Effector memory CD8-positive, alpha-beta T cell (primary cell): ENCODE data around the gene AFF1.
"Not testable (repeated sequence)": the region's sequence is repeated elsewhere in the genome, so short reads cannot be mapped to it uniquely, and the experiment has no call there.

Experiments
- ATAC-seq: fragments of 150-1000 bp; cut with Tn5 transposase; replicated peaks from 2 replicates; pipeline ENCODE4 v1.10.0; 2021; ENCODE audit warnings: mild to moderate bottlenecking, moderate library complexity
- DNase-seq, 3 experiments: peaks; one replicate each; pipeline ENCODE4 v3.0.0; 2021
- H3K27ac Mint-ChIP-seq, 2 donors: one replicate each; pipeline ENCODE4 v1.8.0; 2022; ENCODE audit warnings: mild to moderate bottlenecking in 2 of 2, mixed read lengths in 2 of 2, moderate library complexity in 2 of 2
- H3K27me3 Mint-ChIP-seq, 2 donors: one replicate each; pipeline ENCODE4 v1.8.0; 2022; ENCODE audit warnings: mixed read lengths in 2 of 2
- H3K36me3 Mint-ChIP-seq: one replicate; pipeline ENCODE4 v1.8.0; 2022; ENCODE audit warnings: mild to moderate bottlenecking, moderate library complexity, mixed read lengths; ENCODE audit not compliant: insufficient read depth
- H3K4me1 Mint-ChIP-seq, 2 donors: one replicate each; pipeline ENCODE4 v1.8.0; 2022; ENCODE audit warnings: low read depth in 2 of 2, mixed read lengths in 2 of 2
- H3K4me3 Mint-ChIP-seq, 2 donors: one replicate each; pipeline ENCODE4 v1.8.0; 2022; ENCODE audit warnings: mild to moderate bottlenecking in 2 of 2, mixed read lengths in 2 of 2, moderate library complexity in 2 of 2
- H3K9me3 Mint-ChIP-seq, 2 donors: one replicate each; pipeline ENCODE4 v1.8.0; 2022; ENCODE audit warnings: mixed read lengths in 2 of 2

The AFF1 gene

GRCh38 chr4:86990510-86990909 is 55.7 kb downstream of the AFF1 start:
- no peak for ATAC-seq
- no peak overlapping the region for H3K27ac Mint-ChIP-seq
- no peak overlapping the region for H3K4me3 Mint-ChIP-seq
- no peaks in the 10 kb centered on the region for H3K9me3 Mint-ChIP-seq
- peaks cover 5 to 7% of the 10 kb centered on the region in 2 donors for H3K4me1 Mint-ChIP-seq
- no peak for DNase-seq
- no peaks in the 10 kb centered on the region for H3K27me3 Mint-ChIP-seq
- H3K36me3 Mint-ChIP-seq: no peaks in the 10 kb centered on the region

- Mint-ChIP-seq H3K4me1 (peaks cover 5 to 9% of the 10 kb centered on the region in 2 donors), H3K36me3 (no peaks in the 10 kb centered on the region), H3K4me3 (no peak overlapping the region), H3K9me3 (no peaks in the 10 kb centered on the region), H3K27ac (no peak overlapping the region), H3K27me3 (no peaks in the 10 kb centered on the region)
- DNase-seq (no peak), ATAC-seq (no peak)
These were observed 57.2 kb downstream of the AFF1 start for GRCh38 chr4:86991994-86992393.

GRCh38 chr4:86993909-86994681 is 59.3 kb downstream of the AFF1 start:
- H3K9me3 Mint-ChIP-seq: no peaks in the 10 kb centered on the region
- no peaks in the 10 kb centered on the region for H3K27me3 Mint-ChIP-seq
- peaks cover 7 to 14% of the 10 kb centered on the region in 2 donors for H3K4me1 Mint-ChIP-seq
- no peak for ATAC-seq
- no peak overlapping the region for H3K4me3 Mint-ChIP-seq
- peak overlapping the region; percentile 8 to 69 for H3K27ac Mint-ChIP-seq
- DNase-seq: no peak
- no peaks in the 10 kb centered on the region for H3K36me3 Mint-ChIP-seq

- H3K4me3 Mint-ChIP-seq: no peak overlapping the region
- no peaks in the 10 kb centered on the region for H3K9me3 Mint-ChIP-seq
- ATAC-seq: no peak
- no peaks in the 10 kb centered on the region for H3K36me3 Mint-ChIP-seq
- no peaks in the 10 kb centered on the region for H3K27me3 Mint-ChIP-seq
- H3K4me1 Mint-ChIP-seq: peaks cover 9 to 20% of the 10 kb centered on the region in 2 donors
- DNase-seq: no peak
- H3K27ac Mint-ChIP-seq: peak overlapping the region in 1 of 2 donors; percentile 42
These were observed 59.9 kb downstream of the AFF1 start for GRCh38 chr4:86994686-86995085.

- H3K27me3 Mint-ChIP-seq, DNase-seq, H3K4me3 Mint-ChIP-seq, ATAC-seq, H3K9me3 Mint-ChIP-seq, H3K27ac Mint-ChIP-seq, H3K36me3 Mint-ChIP-seq: not testable (repeated sequence)
- peaks cover 20 to 24% of the 10 kb centered on the region in 2 donors for H3K4me1 Mint-ChIP-seq
These were observed 61.7 kb downstream of the AFF1 start for GRCh38 chr4:86996510-86996909.

GRCh38 chr4:86999136-86999643 is 64.4 kb downstream of the AFF1 start:
- no peak for DNase-seq
- peak overlapping the region in 1 of 2 donors; percentile 14 for H3K4me3 Mint-ChIP-seq
- H3K27me3 Mint-ChIP-seq: no peaks in the 10 kb centered on the region
- peak overlapping the region; percentile 69 to 74 for H3K27ac Mint-ChIP-seq
- no peaks in the 10 kb centered on the region for H3K36me3 Mint-ChIP-seq
- peaks cover 26 to 27% of the 10 kb centered on the region in 2 donors for H3K4me1 Mint-ChIP-seq
- no peaks in the 10 kb centered on the region for H3K9me3 Mint-ChIP-seq
- no peak for ATAC-seq

GRCh38 chr4:87002682-87003043 is 67.9 kb downstream of the AFF1 start:
- Mint-ChIP-seq H3K4me1 (peaks cover 38 to 42% of the 10 kb centered on the region in 2 donors), H3K4me3 (no peak overlapping the region), H3K36me3 (peaks cover 17% of the 10 kb centered on the region), H3K9me3 (no peaks in the 10 kb centered on the region), H3K27ac (no peak overlapping the region), H3K27me3 (no peaks in the 10 kb centered on the region)
- no peak for DNase-seq
- no peak for ATAC-seq

GRCh38 chr4:87003266-87003665 is 68.5 kb downstream of the AFF1 start:
- ATAC-seq (no peak), DNase-seq (no peak)
- H3K27ac Mint-ChIP-seq: no peak overlapping the region
- peaks cover 43 to 48% of the 10 kb centered on the region in 2 donors for H3K4me1 Mint-ChIP-seq
- H3K27me3 Mint-ChIP-seq: no peaks in the 10 kb centered on the region
- H3K36me3 Mint-ChIP-seq: peaks cover 21% of the 10 kb centered on the region
- no peak overlapping the region for H3K4me3 Mint-ChIP-seq
- no peaks in the 10 kb centered on the region for H3K9me3 Mint-ChIP-seq

- Mint-ChIP-seq H3K4me1 (peaks cover 38 to 52% of the 10 kb centered on the region in 2 donors), H3K27ac (peak overlapping the region; percentile 97 to 100), H3K36me3 (peaks cover 21% of the 10 kb centered on the region), H3K27me3 (no peaks in the 10 kb centered on the region), H3K4me3 (peak overlapping the region; percentile 90 to 94), H3K9me3 (no peaks in the 10 kb centered on the region)
- ATAC-seq: no peak
- no peak for DNase-seq
These were observed 70.5 kb downstream of the AFF1 start for GRCh38 chr4:87005369-87005689.

GRCh38 chr4:87005690-87006425 is 71.0 kb downstream of the AFF1 start:
- DNase-seq (peak; percentile 6 to 32 (median 13)), ATAC-seq (no peak)
- H3K9me3 Mint-ChIP-seq: no peaks in the 10 kb centered on the region
- peaks cover 21% of the 10 kb centered on the region for H3K36me3 Mint-ChIP-seq
- peaks cover 36 to 46% of the 10 kb centered on the region in 2 donors for H3K4me1 Mint-ChIP-seq
- H3K4me3 Mint-ChIP-seq: peak overlapping the region; percentile 90 to 94
- H3K27me3 Mint-ChIP-seq: no peaks in the 10 kb centered on the region
- peak overlapping the region; percentile 97 to 100 for H3K27ac Mint-ChIP-seq

- H3K27ac Mint-ChIP-seq: peak overlapping the region; percentile 97 to 100
- H3K27me3 Mint-ChIP-seq: no peaks in the 10 kb centered on the region
- no peaks in the 10 kb centered on the region for H3K9me3 Mint-ChIP-seq
- H3K4me1 Mint-ChIP-seq: peaks cover 36 to 50% of the 10 kb centered on the region in 2 donors
- H3K36me3 Mint-ChIP-seq: peaks cover 21% of the 10 kb centered on the region
- ATAC-seq (no peak), DNase-seq (no peak)
- peak overlapping the region; percentile 90 to 94 for H3K4me3 Mint-ChIP-seq
These were observed 71.5 kb downstream of the AFF1 start for GRCh38 chr4:87006426-87006675.

GRCh38 chr4:87006676-87007527 is 72.1 kb downstream of the AFF1 start:
- Mint-ChIP-seq H3K27ac (peak overlapping the region; percentile 97 to 100), H3K36me3 (peaks cover 21% of the 10 kb centered on the region), H3K4me3 (peak overlapping the region; percentile 90 to 94), H3K9me3 (no peaks in the 10 kb centered on the region), H3K27me3 (no peaks in the 10 kb centered on the region), H3K4me1 (peaks cover 32 to 50% of the 10 kb centered on the region in 2 donors)
- ATAC-seq (peak; percentile 78), DNase-seq (peak; percentile 90 to 91 (median 90))
